Left lung (tissue), 10 donors: Measurements from ENCODE around the gene FLT3LG. TPM values are rescaled to one million over a fixed set of nuclear protein-coding genes. Genes with fewer than 3 reads are reported as not detected.
"Not testable (repeated sequence)": the region's sequence is repeated elsewhere in the genome, so short reads cannot be mapped to it uniquely, and the experiment has no call there.

Experiments used
- ATAC-seq: fragments of 200-7000 bp; cut with Tn5 transposase; one replicate; pipeline ENCODE4 v1.9.1; 2020; ENCODE audit warnings: moderate library complexity
- DNase-seq, 4 donors: peaks; one replicate each; pipeline ENCODE4 v3.0.0-alpha.2; 2013 to 2020
- H3K27ac ChIP-seq, 2 donors: fragments of 200-600 bp; sonication (generic) in 1 of 2; one replicate each; pipeline versions ENCODE4 v1.5.0 to v1.8.0; 2020 to 2021
- H3K27me3 ChIP-seq, 2 donors: fragments of 200-600 bp; sonication (generic) in 1 of 2; one replicate each; pipeline versions ENCODE4 v1.5.0 to v1.8.0; 2020 to 2021
- H3K36me3 ChIP-seq, 2 donors: fragments of 200-600 bp; sonication (generic) in 1 of 2; one replicate each; pipeline versions ENCODE4 v1.5.0 to v1.8.0; 2020 to 2021
- H3K4me1 ChIP-seq, 2 donors: fragments of 200-600 bp; one replicate each; pipeline ENCODE4 v1.8.0; 2021
- H3K4me3 ChIP-seq, 2 donors: fragments of 200-600 bp; sonication (generic) in 1 of 2; one replicate each; pipeline versions ENCODE4 v1.5.0 to v1.8.0; 2020 to 2021; ENCODE audit warnings: mild to moderate bottlenecking in 1 of 2
- H3K9me3 ChIP-seq, 2 donors: fragments of 200-600 bp; sonication (generic) in 1 of 2; one replicate each; pipeline versions ENCODE4 v1.5.0 to v1.8.0; 2020 to 2021
- intact Hi-C, 2 donors: fragments of 100-400 bp; cut with DNase I; formaldehyde crosslinking; loops; one replicate each; pipeline versions ENCODE4 v1.11.2 to v1.14.2; 2022
- polyA plus RNA-seq, 6 donors: library from polyadenylated mRNA; unstranded; fragments of 120-200 nt; gene quantifications; one replicate each; pipeline ENCODE4 v1.2.1, GENCODE V29; 2013; ENCODE audit not compliant: insufficient read length in 6 of 6
- total RNA-seq, 2 donors: library from RNA; stranded (reverse); fragmentation: NEBNext Ultra II Directional; extraction: Animal tissue kit (Norgen Biotek cat#: 25700); gene quantifications; one replicate each; pipeline ENCODE4 v1.2.1, GENCODE V29; 2021
- TF ChIP-seq, protein P1 (sequence below), 2 donors: fragments of 200-600 bp; sonication (generic) in 1 of 2; IDR thresholded peaks; one replicate each; pipeline versions ENCODE4 v1.5.0 to v1.8.0; 2021; ENCODE audit warnings: antibody characterized with exemption in 2 of 2
- donor health status: DM: no; HTN: yes; CAD: no.
- donor health status: DM: no; HTN: no; CAD: no.

The FLT3LG gene
- total and polyA plus RNA-seq, 8 donors = 6.7 to 10.1 (median 7.4) TPM

DNA sequence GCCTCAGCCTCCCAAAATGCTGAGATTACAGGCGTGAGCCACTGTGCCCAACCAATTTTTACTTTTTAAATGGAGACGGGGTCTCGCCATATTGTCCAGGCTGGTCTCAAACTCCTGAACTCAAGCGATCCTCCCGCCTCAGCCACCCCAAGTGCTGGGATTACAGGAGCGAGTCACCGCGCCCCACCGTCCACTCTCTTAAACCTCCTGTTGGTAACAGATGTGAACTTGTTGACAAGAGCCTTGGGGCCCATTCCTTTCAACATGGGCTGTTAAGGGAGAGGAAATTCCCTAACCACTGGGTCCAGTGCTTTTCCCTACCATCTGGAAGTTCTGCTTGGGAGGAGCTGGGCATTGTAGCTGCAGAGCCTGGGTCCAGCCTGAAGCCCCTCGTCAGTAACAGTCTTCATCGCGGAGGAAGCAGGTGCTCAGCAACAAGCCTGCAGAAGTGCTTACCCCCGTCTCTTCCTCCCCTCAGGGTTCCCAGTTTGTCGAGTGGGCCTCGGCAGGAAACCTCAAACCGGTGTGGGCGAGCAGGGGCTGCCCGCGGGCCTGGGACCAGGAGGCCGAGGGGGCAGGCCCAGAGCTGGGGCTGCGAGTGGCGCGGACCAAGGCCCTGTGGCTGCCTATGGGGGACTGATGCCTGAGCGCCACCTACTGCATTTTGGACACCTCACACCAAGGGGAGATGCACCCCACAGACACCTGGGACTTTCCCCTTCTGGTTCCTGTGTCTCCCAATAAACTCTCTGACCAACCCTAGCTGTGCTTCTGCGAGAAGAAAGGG, 4.0 kb upstream of the FLT3LG start:
- Histone ChIP-seq H3K4me3 (no peak overlapping the region), H3K27ac (peak overlapping the region in 1 of 2 donors; percentile 61), H3K36me3 (peaks cover 0 to 49% of the 10 kb centered on the region in 2 donors), H3K4me1 (peaks cover 0 to 30% of the 10 kb centered on the region in 2 donors), H3K9me3 (no peaks in the 10 kb centered on the region), H3K27me3 (no peaks in the 10 kb centered on the region)
- TF ChIP-seq, protein P1, sequence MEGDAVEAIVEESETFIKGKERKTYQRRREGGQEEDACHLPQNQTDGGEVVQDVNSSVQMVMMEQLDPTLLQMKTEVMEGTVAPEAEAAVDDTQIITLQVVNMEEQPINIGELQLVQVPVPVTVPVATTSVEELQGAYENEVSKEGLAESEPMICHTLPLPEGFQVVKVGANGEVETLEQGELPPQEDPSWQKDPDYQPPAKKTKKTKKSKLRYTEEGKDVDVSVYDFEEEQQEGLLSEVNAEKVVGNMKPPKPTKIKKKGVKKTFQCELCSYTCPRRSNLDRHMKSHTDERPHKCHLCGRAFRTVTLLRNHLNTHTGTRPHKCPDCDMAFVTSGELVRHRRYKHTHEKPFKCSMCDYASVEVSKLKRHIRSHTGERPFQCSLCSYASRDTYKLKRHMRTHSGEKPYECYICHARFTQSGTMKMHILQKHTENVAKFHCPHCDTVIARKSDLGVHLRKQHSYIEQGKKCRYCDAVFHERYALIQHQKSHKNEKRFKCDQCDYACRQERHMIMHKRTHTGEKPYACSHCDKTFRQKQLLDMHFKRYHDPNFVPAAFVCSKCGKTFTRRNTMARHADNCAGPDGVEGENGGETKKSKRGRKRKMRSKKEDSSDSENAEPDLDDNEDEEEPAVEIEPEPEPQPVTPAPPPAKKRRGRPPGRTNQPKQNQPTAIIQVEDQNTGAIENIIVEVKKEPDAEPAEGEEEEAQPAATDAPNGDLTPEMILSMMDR (IDR thresholded peaks at IDR 0.05) = peak in 1 of 2 donors; percentile 15
- ATAC-seq (peak; percentile 10), DNase-seq (no peak)
- intact Hi-C loops = no loop called here

DNA sequence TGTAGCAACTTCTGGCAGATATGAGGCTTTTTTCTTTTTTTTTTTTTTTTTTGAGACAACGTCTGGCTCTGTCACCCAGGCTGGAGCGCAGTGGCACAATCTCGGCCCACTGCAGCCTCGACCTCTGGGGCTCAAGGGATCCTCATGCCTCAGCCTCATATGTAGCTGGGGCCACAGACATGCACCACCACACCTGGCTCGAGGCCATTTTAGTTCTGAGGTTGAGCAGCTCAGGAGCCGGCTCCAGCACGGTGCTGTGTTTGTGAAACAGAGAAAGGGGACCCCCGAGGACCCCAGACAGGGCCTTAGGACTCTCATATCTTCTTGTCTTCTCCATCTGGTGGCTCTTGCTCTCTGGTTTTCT, 3.4 kb upstream of the FLT3LG start:
- intact Hi-C loops = no loop called here

DNA sequence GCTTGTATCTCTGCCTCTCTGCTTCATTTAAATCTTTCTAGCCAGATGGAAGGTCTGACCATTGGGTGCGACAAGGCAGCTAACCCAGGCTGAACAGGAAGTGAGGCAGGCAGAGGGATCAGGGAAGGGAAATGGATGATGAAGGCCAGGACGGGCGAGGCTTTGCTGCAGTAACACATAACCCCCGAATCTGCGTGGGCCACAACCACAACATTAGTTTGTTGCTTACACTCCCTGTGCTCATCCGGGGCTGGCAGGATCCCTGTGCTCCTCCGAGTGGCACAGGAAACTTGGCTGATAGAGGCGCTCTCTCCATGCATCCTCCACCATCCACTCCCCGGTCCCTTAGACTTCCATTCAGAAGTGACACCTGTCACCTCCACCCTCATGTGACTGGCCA, 1.1 kb upstream of the FLT3LG start:
- intact Hi-C loops = no loop called here
- no peak for DNase-seq
- no peaks in the 10 kb centered on the region for H3K9me3 ChIP-seq
- H3K27me3 ChIP-seq = no peaks in the 10 kb centered on the region
- ATAC-seq = no peak
- TF ChIP-seq, protein P1 (IDR thresholded peaks at IDR 0.05) = no peak
- H3K4me3 ChIP-seq = no peak overlapping the region
- peaks cover 0 to 23% of the 10 kb centered on the region in 2 donors for H3K36me3 ChIP-seq
- peaks cover 0 to 30% of the 10 kb centered on the region in 2 donors for H3K4me1 ChIP-seq
- peak overlapping the region in 1 of 2 donors; percentile 13 for H3K27ac ChIP-seq

More for the DNA sequence above, 3.4 kb upstream of the FLT3LG start:
- Histone ChIP-seq H3K27me3 (no peaks in the 10 kb centered on the region), H3K36me3 (peaks cover 0 to 43% of the 10 kb centered on the region in 2 donors), H3K4me3 (no peak overlapping the region), H3K27ac (peak overlapping the region in 1 of 2 donors; percentile 61), H3K4me1 (peaks cover 0 to 30% of the 10 kb centered on the region in 2 donors), H3K9me3 (no peaks in the 10 kb centered on the region)
- no peak for ATAC-seq
- DNase-seq = no peak
- TF ChIP-seq, protein P1 (IDR thresholded peaks at IDR 0.05) = no peak

DNA sequence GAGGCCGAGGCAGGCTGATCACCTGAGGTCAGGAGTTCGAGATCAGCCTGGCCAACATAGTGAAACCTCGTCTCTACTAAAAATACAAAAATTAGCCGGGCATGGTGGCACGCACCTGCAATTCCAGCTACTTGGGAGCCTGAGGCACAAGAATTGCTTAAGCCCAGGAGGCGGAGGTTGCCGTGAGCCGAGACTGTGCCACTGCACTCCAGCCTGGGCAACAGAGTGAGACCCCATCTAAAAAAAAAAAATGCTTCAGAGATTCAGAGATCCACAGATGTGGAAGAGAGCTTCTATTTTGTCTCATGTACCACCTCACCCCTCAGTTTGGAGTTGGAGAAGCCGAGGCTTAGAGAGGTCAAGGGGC, 531 bp upstream of the FLT3LG start:
- peak overlapping the region in 1 of 2 donors; percentile 83 for H3K27ac ChIP-seq
- intact Hi-C loops = not testable (repeated sequence)

DNA sequence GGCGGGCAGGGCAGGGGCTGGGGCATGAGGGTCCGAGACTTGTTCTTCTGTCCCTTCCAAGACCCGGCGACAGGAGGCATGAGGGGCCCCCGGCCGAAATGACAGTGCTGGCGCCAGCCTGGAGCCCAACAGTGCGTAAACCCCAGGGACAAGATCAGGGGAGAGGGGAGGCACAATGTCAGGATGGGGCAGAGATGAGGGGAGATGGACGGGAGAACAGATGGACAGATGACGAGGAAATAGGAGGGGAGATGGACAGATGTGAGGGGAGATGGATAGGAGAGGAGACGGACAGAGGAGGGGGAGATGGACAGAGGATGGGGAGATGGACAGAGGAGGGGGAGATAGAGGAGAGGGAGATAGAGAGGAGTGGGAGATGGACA, 518 bp downstream of the FLT3LG start:
- Histone ChIP-seq H3K4me3 (peak overlapping the region; percentile 55 to 58), H3K9me3 (no peaks in the 10 kb centered on the region), H3K27ac (peak overlapping the region; percentile 65 to 83), H3K4me1 (peaks cover 0 to 28% of the 10 kb centered on the region in 2 donors), H3K27me3 (no peaks in the 10 kb centered on the region), H3K36me3 (peaks cover 0 to 9% of the 10 kb centered on the region in 2 donors)
- intact Hi-C loops = no loop called here
- ATAC-seq = no peak
- TF ChIP-seq, protein P1 (IDR thresholded peaks at IDR 0.05) = no peak
- no peak for DNase-seq

More for the DNA sequence above, 531 bp upstream of the FLT3LG start:
- Histone ChIP-seq H3K4me1 (peaks cover 0 to 33% of the 10 kb centered on the region in 2 donors), H3K4me3 (peak overlapping the region; percentile 55 to 58), H3K36me3 (peaks cover 0 to 19% of the 10 kb centered on the region in 2 donors)
- not testable (repeated sequence) for H3K27me3 ChIP-seq, ATAC-seq, H3K9me3 ChIP-seq, DNase-seq
